Left cardiac atrium (tissue), 4 donors: ENCODE results near the gene DCN. TPM values are rescaled to one million over a fixed set of nuclear protein-coding genes. Genes with fewer than 3 reads are reported as not detected.

Experiments used
- ATAC-seq, 2 donors: fragments of 200-7000 bp; cut with Tn5 transposase; one replicate each; pipeline ENCODE4 v1.9.1; 2020; ENCODE audit warnings: mild to moderate bottlenecking in 2 of 2, moderate library complexity in 2 of 2
- DNase-seq: peaks from one replicate; pipeline ENCODE4 v3.0.0-alpha.2; 2020
- intact Hi-C, 2 donors: fragments of 100-400 bp; cut with DNase I; formaldehyde crosslinking; loops; one replicate each; pipeline versions ENCODE4 v1.14.1 to v1.15.1; 2022 to 2023
- total RNA-seq, 2 donors: library from RNA; stranded (reverse); fragmentation: NEBNext Ultra II Directional; extraction: Animal tissue kit (Norgen Biotek cat#: 25700); gene quantifications; one replicate each; pipeline ENCODE4 v1.2.1, GENCODE V29; 2021
- donor health status: DM: no; HTN: yes; CAD: no.
- donor health status: DM: no; HTN: yes; CAD: no; lungs with severe emphysema.
- donor health status: DM: yes; HTN: yes; CAD: no.
- donor health status: Dilated cardiomyopathy.

Gene DCN
- total RNA-seq, 2 donors from 2014 or later = 1,324 to 1,437 TPM

DNA sequence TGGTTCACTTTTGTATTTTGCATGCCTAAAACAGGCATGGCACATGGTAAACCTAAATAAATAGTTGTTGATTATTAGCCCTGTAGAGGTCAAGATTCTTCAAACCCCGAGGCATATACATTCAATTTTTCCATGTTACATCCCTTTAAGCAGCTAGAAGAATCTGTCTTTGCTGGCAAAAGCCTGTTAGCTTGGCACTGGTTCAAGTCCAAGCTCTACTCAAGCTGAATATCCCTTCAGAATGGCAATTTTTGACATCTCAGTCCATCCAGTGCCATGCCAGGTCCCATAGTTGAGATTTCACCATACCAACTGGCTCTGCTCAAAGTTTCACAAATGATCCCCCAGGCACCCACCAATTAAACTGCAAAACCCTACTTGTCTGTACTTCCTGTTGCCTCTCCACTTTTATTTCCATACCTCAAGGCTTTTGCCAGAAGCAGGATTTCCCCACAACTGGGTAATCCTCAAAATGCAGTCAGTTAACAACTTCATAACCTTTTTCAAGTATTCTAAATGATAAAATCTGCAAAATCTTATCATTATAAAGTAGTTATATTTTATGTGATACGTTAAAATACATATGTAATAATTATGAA lies 9.0 kb upstream of the DCN start:
- DNase-seq (no peak), ATAC-seq (no peak)
- intact Hi-C loops = no loop called here

DNA sequence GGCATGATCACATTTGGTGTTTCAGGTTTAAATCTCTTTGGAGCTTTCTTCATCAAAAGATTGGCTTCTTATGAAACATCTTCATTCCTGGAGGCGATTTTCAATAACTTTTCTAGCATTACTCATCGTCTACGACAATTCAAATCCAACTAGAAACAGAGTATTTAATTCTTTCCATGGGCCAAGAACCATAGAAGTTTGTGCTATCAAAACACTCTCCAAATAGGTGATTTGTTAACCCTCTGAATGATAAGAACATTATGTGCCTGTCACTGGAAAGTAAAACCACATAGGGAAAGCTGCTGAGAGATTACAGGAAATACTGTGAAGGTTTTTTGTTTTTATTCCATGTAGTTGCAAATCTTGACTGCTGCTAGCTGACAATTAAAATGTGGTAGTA lies 6.9 kb upstream of the DCN start:
- DNase-seq = no peak
- ATAC-seq = peak in 1 of 2 donors; percentile 39
- intact Hi-C loops = no loop called here

DNA sequence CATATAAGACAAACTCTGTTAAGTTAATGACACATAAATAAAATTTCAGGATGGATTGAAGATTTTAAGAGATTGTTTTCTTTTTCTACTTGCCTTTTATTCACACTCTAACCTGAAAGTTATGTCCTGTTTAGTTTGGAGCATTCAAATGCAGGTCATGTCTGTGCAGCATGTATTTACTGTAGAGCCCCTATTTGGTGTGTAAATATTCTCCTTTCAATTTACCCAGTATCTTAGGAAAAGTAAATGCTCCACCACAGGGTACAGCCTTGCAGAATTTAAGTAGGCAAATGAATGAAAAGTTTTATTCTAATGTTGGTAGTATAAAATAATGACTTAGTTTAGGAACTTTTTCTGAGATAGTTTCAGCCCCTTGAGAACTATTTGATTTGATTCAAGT lies 6.2 kb upstream of the DCN start:
- ATAC-seq (no peak), DNase-seq (no peak)
- intact Hi-C loops = no loop called here

DNA sequence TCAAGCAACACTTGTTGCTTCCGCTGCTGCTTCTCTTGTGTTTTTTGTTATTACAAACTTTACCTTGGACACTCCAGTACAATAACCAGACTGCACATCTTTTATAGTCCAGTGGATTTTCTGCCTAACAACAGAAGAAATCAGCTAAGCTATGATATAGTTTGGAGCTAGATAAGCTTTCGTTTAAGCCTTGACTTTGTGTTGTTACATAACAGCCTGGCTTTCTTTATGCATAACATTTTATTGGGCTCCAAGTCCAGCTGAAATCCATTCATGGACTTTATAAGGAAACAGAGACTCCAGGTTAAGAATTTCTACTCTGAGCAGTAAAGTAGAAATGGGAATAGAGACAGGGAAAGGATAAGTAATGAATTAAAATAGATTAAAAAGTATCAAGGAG lies 3.5 kb upstream of the DCN start:
- intact Hi-C loops = no loop called here
- no peak for ATAC-seq
- no peak for DNase-seq

DNA sequence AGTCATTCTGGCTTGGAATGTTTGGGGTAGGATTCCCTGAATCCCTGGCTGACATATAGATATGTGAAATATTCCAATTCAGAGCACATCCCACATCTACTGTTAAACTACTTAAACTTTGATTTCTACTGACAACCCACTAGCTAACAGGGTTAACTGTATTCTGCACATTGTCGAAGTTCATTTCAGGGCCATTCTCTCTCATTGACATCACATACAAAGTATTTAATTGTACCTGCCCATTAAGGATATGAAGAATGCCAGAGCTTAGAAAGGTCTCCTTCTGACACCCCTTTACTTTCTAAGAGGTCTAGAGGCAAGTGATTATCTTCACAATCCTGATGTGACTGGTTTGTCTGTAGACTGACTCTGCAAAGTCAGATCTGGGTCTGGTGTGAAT lies 2.8 kb upstream of the DCN start:
- intact Hi-C loops = no loop called here
- DNase-seq (no peak), ATAC-seq (no peak)

DNA sequence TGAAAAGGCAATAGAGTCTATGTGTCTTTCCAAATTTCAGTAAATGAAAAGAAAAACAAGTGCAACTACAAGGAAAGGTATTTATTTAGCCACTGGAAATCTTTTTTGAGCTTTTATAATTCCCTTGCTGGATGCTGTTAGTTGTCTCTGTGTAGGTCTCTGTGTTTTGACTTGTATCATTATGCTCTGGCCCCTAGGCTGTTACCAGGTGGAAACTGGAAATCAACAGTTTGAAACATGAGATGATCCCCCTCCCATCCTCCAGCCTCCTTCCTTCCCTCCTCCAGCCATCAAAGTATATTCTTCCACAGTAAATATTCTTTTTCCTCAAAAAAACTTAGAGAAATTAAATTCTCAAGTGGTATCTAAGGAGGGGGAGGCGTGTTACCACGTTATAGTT lies 934 bp upstream of the DCN start:
- ATAC-seq = no peak
- intact Hi-C loops = no loop called here
- DNase-seq = no peak

DNA sequence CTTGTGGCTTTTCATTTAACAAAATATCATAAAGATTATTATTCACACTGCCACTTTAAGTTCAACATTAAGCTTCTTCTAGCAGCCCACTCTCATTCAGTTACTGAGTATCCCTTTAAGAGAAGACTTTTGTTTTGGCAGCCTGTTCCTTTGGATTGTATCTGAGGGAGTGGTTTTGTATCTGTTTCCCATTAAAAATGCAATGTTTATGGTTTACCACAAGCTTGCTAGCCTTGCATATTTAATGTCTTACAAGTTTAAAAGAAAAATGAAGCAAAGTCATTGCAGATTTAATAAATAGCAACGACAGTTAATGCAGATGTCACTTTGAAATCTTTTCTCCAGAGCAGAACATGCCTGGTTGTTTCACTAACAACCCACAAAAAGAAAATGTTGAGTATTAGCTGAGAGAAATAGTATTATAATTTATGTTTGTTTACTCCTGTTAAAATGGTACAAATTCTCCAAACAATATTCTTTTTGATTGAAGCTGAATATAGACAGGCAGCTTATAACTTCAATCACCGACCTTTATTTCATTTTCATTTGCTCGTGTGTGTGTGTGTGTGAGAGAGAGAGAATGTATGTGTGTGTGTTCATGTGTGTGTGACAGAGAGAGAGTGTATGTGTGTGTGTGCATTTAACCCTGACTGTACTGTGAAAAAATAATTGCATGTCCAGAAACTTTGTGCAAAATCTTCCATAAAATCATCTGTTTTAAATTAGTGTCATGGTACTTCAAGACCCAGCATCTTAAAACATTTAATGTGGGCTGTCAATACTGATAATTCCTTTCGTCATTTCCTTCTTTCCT lies 1.8 kb downstream of the DCN start:
- DNase-seq (no peak), ATAC-seq (peak in 1 of 2 donors; percentile 67)
- intact Hi-C loops = no loop called here

DNA sequence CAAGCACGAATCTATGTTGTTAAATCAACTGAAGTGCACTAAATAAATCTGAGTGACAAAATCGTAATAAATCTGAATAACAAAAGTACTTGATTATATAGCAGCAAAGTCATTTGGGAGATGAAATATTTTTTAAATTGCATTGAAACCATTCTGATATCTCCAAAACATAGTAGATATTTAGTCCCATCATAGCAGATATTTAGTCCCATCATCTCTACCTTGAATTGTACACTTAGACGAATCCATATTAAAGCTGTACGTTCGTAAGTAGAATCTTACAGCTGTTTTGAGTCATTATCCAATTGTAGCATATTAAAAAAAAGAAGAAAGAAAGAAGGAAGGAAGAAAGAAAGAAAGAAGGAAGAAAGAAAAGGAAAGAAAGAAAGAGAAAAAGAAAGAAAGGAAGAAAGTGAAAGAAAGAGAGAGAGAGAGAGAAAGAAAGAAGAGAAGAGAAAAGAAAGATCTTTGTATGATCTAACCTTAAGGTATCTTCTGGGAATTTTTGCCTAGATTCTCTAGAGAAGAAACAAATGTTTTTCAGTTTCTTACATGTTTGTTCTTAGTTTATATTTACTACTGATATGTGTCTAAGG lies 2.6 kb downstream of the DCN start:
- DNase-seq (no peak), ATAC-seq (no peak)
- intact Hi-C loops = loop anchor here in 1 of 2 donors (10.0 kb wide), 1 partner anchor 145 kb away; no protein-coding TSS in a partner anchor

DNA sequence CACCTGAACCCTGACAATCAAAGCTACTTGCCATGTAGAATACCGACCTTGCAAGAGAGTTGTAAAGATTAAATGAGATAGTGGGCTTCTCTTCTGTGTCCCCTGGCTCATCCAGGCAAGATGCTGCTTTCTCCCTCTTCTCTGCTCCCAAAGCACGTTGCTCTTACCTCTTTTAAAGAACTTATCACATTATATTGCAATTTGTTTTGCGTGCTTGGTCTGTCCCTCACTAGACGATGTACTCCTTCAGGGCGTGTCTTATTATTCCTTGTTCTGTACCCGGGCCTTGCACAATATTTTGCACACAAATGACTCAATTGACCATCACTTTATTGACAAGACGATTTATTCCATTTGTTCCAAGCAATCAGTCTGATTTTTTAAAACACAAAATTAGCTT lies 3.3 kb downstream of the DCN start:
- DNase-seq (no peak), ATAC-seq (peak in 1 of 2 donors; percentile 53)
- intact Hi-C loops = loop anchor here in 1 of 2 donors (10.0 kb wide), 1 partner anchor 145 kb away; no protein-coding TSS in a partner anchor

DNA sequence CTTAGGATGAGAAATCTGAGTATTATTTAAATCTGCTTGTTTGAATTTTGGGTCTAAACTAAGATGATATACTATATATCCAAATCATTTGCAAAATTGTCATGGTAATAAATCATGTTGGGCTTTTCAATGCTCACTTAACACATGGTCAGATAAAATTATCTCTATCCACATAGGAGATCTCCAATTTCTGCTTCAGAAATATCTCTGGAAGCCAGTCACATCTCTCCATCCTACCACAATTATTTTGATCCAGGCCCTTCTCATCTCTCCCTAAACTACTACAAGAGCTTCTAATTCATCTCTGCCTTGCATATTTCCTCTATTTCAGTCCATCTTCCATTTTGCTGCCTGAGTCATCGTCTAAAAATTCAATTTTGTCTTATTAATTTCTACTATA lies 3.8 kb downstream of the DCN start:
- intact Hi-C loops = loop anchor here in 1 of 2 donors (10.0 kb wide), 1 partner anchor 146 kb away; no protein-coding TSS in a partner anchor
- ATAC-seq = no peak
- DNase-seq = no peak

DNA sequence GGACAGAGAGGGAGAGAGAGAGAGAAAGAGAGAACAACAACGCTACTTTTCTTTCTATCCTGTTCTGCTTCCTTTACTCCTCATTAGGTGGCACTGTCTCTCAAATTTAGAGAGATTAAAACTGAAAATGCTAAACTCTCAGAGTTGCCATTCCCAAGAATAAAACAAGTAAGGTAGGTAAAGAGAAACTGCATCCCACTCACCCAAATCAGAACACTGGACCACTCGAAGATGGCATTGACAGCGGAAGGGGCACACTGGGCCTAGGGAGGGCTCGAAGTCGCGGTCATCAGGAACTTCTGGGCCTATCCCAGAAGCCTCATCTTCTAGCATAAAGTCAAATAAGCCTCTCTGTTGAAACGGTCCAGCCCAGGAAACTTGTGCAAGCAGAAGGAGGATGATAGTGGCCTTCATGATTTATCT lies 4.5 kb downstream of the DCN start:
- peak; percentile 62 to 70 for ATAC-seq

DNA sequence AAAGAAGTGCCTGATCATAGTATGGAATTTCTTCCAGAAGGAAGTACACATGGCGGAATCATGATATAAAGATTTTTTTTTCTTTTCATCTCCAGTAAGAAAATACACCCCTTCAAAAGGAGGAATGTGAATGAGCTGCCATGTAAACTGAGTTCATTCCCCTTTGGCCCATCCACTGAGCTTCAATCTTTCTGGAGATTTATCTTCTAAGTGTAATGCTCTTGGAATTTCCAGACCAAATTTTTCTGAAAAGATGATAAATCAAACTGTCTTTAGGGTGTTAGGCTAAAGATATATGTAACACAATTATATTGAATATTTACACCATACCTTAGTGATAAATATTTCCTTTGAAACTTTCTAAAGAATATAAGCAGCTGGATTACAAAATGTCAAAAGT lies 5.2 kb downstream of the DCN start:
- intact Hi-C loops = loop anchor here in 1 of 2 donors (10.0 kb wide), 1 partner anchor 147 kb away; no protein-coding TSS in a partner anchor
- DNase-seq (no peak), ATAC-seq (no peak)

More for the DNA sequence above, 4.5 kb downstream of the DCN start:
- no peak for DNase-seq
- intact Hi-C loops = loop anchor here in 1 of 2 donors (10.0 kb wide), 1 partner anchor 147 kb away; no protein-coding TSS in a partner anchor

DNA sequence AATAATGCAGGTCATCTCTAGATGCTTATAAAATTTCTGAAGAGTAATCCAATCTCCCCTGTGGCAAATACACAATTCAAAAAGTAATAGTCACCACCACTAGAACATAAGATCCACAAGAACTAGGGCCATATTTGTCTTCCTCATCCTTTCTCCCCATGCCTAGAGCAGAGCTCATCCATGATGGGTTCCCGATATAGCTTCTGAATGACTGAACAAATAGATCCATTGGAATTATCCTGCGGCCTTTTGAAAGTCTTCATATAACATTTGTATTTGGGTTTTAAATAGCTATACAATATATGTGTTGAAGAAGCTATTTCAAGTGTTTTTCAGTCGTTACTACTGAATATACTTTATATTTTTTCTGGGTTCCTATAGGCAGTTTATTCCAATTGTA lies 5.7 kb downstream of the DCN start:
- no peak for ATAC-seq
- intact Hi-C loops = loop anchor here in 1 of 2 donors (10.0 kb wide), 1 partner anchor 148 kb away; no protein-coding TSS in a partner anchor
- DNase-seq = no peak

DNA sequence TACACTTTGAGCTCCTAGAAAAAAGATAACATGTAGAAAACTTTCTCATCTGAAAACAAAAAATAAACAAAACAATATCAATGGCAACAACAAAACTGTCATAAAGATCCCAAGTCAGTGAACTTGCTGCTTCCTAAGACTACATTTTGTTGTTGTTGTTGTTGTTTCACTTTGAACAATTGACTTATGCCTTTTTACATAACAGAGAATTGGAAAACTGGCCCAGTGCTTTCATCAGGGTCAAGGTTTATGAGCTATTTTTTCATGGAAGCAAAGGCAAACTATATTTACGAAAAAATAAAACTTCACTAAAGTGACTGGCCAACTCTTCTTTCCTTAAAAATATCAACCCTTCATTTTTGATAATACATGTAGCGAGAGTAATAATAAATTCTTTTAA lies 6.3 kb downstream of the DCN start:
- intact Hi-C loops = loop anchor here in 1 of 2 donors (10.0 kb wide), 1 partner anchor 148 kb away; no protein-coding TSS in a partner anchor
- DNase-seq (no peak), ATAC-seq (no peak)

DNA sequence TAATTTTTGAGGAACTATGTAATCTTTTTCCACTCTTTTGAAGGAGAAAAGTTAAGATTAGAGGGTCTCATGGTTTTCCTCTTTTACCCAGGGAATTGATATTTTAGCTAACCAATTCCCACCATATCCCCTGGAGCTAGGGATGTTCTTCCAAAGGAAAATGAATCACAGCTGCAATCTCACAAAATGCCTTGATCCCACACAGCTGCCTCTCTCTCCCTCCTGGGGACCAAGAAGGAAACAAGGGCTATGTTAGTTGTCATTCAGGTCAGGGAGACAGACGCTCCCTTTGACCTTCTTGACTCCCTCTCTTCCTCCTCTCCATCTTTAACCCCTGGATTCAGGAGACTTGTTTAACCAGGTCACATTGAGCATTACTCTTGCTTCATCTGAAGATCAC lies 9.5 kb downstream of the DCN start:
- no peak for DNase-seq
- ATAC-seq = peak; percentile 23 to 85
- intact Hi-C loops = loop anchor here in 1 of 2 donors (10.0 kb wide), 1 partner anchor 152 kb away; no protein-coding TSS in a partner anchor

DNA sequence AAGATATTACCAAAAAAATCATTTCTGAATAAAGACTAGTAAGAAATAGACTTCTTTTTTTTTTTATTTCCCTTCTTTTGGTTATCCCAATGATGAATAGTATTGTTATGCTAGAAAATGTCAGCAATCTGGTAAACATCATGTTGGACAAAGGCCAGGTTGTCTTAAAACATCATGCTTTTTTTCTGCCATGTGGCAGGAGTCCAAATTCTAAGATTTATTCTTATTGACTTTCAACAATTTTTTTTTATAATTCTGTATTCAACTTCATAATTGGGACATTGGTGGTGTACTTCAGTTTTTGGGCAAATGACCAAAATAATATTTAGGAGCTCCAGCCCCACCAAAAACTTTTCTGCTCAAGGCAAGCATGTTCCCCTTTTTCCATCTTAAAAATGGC lies 10.5 kb downstream of the DCN start:
- ATAC-seq = no peak
- intact Hi-C loops = loop anchor here in 1 of 2 donors (10.0 kb wide), 1 partner anchor 153 kb away; no protein-coding TSS in a partner anchor

DNA sequence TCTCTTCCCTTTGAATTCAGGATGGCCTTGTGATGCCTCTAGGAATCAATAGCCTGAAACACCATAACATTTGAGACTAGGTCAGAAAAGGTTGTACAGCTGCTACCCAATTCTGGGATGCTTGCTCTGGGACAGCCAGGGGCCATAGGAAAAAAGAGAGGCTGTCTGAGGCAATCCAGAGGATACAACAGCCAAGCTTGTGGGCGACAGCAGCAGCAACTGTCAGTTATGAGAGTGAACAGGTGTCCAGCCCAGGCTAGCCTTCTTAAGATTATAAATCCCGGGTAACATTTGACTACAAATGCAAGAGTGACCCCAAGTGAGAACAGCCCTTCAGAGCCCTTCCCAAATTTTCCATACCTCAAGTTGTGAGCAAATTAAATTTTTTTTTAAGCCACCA lies 11.1 kb downstream of the DCN start:
- DNase-seq (no peak), ATAC-seq (peak in 1 of 2 donors; percentile 52)
- intact Hi-C loops = loop anchor here in 1 of 2 donors (10.0 kb wide), 1 partner anchor 153 kb away; no protein-coding TSS in a partner anchor

More for the DNA sequence above, 10.5 kb downstream of the DCN start:
- no peak for DNase-seq

DNA sequence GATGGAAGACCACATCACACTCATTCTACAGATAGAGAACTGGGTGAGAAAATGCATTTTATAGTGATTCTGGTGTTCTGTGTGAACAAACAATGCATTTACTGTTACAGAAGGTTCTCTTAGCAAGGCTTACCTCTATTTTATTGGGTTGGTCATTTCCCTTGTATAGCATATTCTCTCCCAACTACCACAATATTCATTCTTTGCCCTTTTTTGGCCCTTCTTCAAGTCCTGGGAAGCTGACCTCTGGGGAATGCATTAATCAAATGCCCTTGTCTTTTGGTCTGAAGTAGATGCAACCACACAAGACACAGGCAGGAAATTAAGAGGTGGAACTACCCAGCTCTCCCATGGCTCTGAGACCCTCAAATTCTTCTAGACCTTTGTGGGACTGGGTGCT lies 19.5 kb downstream of the DCN start:
- ATAC-seq (no peak), DNase-seq (no peak)
- intact Hi-C loops = no loop called here

DNA sequence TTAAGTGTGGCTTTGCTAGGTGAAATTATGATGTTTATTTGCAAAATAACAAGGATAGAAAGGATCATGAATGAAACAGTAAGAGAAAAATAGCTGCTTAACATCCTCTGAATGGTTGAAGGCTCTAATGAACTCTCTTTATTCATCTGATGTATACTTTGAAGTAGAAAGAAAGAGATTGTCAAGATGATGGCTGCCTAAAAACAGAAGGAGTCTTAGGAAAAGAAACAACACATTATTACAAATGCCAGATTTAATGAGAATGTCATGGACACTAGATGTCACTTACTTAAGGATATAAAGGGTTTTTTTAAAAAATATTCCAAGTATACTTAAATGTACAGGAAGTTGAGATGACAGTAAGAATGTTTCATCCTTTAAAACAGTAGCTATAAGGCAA lies 21.6 kb downstream of the DCN start:
- no peak for ATAC-seq
- intact Hi-C loops = no loop called here
- no peak for DNase-seq

DNA sequence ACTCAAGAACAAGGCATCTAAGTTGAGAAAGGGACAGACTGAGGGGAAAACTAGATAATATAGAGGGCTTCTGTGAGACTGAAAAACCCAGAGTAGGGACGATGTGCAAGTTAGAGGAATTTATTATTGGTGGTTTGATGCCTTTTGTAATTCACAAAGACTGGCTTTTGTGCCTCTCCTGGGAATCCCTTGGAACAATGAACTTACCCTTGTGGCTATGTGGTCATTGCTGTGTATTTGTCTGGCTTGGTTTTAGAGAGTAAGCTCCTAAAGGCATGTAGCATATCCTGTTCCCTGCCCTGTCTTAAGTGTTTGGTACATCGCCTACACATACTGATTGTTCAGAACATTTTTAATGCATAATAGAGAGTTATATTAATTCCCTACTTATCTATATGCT lies 26.6 kb downstream of the DCN start:
- intact Hi-C loops = no loop called here
- DNase-seq (no peak), ATAC-seq (no peak)
